ENCODE results near the gene C16orf74. TPM values are rescaled to one million over a fixed set of nuclear protein-coding genes. Genes with fewer than 3 reads are reported as not detected.

C16orf74 gene
- total and polyA plus RNA-seq, 2 of the 8 experiments (the other 6 are each of a cell fraction or from before 2014, with no cell fraction given): 7.3 to 9.3 TPM

DNA sequence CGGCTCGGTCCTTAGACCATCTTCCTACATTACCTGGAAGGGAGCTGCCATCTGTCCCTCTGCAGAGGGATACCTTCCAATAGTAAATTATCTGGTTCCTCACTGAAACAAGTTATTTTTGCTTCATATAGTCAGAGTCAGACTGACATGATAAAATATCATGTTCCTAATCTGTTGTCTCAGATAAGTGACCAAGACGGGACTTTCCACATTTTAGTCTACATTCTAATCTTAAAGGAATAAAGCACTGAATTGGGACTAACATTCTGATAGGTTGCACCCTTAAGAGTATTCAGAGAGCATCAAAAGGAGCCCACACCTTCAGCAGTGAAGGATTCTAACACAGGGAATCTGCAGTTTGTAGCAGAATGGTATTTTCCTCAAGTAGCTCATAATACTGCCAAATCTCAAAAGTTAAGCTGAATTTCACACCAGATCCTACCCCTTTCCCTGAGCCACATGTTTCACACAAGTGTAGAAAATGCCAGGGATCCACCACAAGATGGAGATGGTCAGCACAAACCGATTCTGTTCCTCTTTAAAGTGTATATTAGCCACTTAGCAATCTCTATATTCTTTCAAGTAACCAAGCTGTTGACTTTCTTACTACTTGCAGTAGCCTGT, 75.5 kb downstream of the C16orf74 start:
- DNase-seq (ENCODE audit: low read depth in 1 of 2, low spot score in 2 of 2): no peak
- no peak overlapping the region for H3K27ac ChIP-seq (ENCODE audit: low read depth, low read length)
- POLR2A ChIA-PET (ENCODE audit: partially characterized antibody): interaction anchor here (0.9 to 10.5 kb wide), 7 partner anchors 9 to 42 kb away, joined by 3 to 77 read pairs (median 6); partner anchors contain the start of gene GINS2

More for the DNA sequence above, 75.5 kb downstream of the C16orf74 start:
- Histone ChIP-seq H4K5ac (ENCODE audit: insufficient read length, low read depth, low read length) (no peak overlapping the region), H3K14ac (ENCODE audit: insufficient read length) (no peak overlapping the region), H3K27me3 (replicated peaks in 1 of 4; ENCODE audit: control insufficient read depth in 3 of 4, extremely low read depth in 1 of 4, insufficient read depth in 3 of 4, low read length in 3 of 4) (no peaks in the 10 kb centered on the region), H2BK20ac (ENCODE audit: low read length) (no peak overlapping the region), H3K79me2 (ENCODE audit: control insufficient read depth in 1 of 2, insufficient read depth in 2 of 2, low read length in 2 of 2) (no peaks in the 10 kb centered on the region), H4K8ac (ENCODE audit: extremely low read depth, insufficient read depth, low read length) (no peak overlapping the region), H3K4ac (replicated peaks; ENCODE audit: insufficient read length, low read depth, low read length) (no peak overlapping the region), H2AK5ac (ENCODE audit: low read depth, low read length) (no peak overlapping the region), H3K4me1 (replicated peaks in 1 of 4; ENCODE audit: control insufficient read depth in 3 of 4, insufficient read depth in 4 of 4, low read length in 3 of 4) (no peaks in the 10 kb centered on the region), H3K23ac (ENCODE audit: insufficient read length) (no peak overlapping the region), H3K9ac (replicated peaks in 1 of 4; ENCODE audit: extremely low read depth in 1 of 4, low read depth in 3 of 4, low read length in 3 of 4) (no peak overlapping the region), H3K18ac (ENCODE audit: extremely low read depth, low read length) (no peak overlapping the region), H2BK15ac (ENCODE audit: low read length) (no peak overlapping the region), H2BK12ac (ENCODE audit: low read depth, low read length) (no peak overlapping the region), H2AFZ (ENCODE audit: low read length) (no peak overlapping the region), H4K91ac (replicated peaks; ENCODE audit: insufficient read length, low read length) (no peak overlapping the region), H3K36me3 (ENCODE audit: control insufficient read depth in 2 of 4, insufficient read depth in 4 of 4, low read length in 3 of 4) (peaks cover 42 to 89% (median 68%) of the 10 kb centered on the region in 4 experiments), H3K56ac (replicated peaks; ENCODE audit: insufficient read length, low read depth, low read length) (no peak overlapping the region), H3K4me2 (ENCODE audit: insufficient read depth in 1 of 2, low read depth in 2 of 2, low read length in 2 of 2) (no peak overlapping the region), H3K23me2 (ENCODE audit: low read depth, low read length) (no peaks in the 10 kb centered on the region), H2BK5ac (ENCODE audit: low read depth, low read length) (no peak overlapping the region), H3K9me3 (ENCODE audit: insufficient read depth in 2 of 2, low read depth in 1 of 2, low read length in 1 of 2) (no peaks in the 10 kb centered on the region), H3K79me1 (ENCODE audit: low read depth, low read length) (peaks cover under 1% of the 10 kb centered on the region; the same call in 1 of the 2 replicates), H2BK120ac (replicated peaks; ENCODE audit: low read depth, low read length) (no peak overlapping the region), H4K20me1 (replicated peaks in 1 of 2; ENCODE audit: control insufficient read depth in 1 of 2, insufficient read depth in 2 of 2, low read length in 2 of 2) (peaks cover 4 to 8% of the 10 kb centered on the region in 2 experiments), H3K4me3 (ENCODE audit: extremely low read depth in 1 of 4, insufficient read depth in 2 of 4, low read depth in 3 of 4, low read length in 4 of 4) (no peak overlapping the region)
- peak; percentile 19 for FAIRE-seq
- 90% methylated on average over 4 of the region's 4 CpGs; no CpG with 5 or more reads in 1 of the 2 experiments for WGBS, 2 experiments (ENCODE audit: extremely low coverage in 1 of 2, insufficient coverage in 1 of 2, insufficient read length in 1 of 2, insufficient replicate concordance in 2 of 2, low coverage in 1 of 2, low lambda C conversion rate in 2 of 2, missing lambda C conversion rate in 1 of 2)
- CTCF ChIA-PET (ENCODE audit: partially characterized antibody): interaction anchor here (0.5 to 37.0 kb wide), 18 partner anchors 9 to 436 kb away, joined by 3 to 620 read pairs (median 6); no protein-coding TSS in a partner anchor
